Measurements from ENCODE around the gene GLCE. TPM values are rescaled to one million over a fixed set of nuclear protein-coding genes. Genes with fewer than 3 reads are reported as not detected.

The GLCE gene
- total RNA-seq: 10 to 100 TPM; 11.6 to 20.3 (median 16.0) TPM

GRCh38 chr15:69160141-69160993 is at the start of gene GLCE:
GLCE (plus strand) TSS chr15:69160635; CDS start chr15:69255807, 95,172 bp downstream.
- DNase-seq (ENCODE audit: low spot score in 2 of 2): peak; percentile 87 to 92
- Histone ChIP-seq H3K36me3 (no peaks in the 10 kb centered on the region), H3K4me1 (peaks cover 0 to 16% (median 4%) of the 10 kb centered on the region in 4 donors), H3K4me3 (peak within 1 kb of the TSS; percentile 72 to 96 (median 90)), H3K27me3 (no peaks in the 10 kb centered on the region), H3K9me3 (no peaks in the 10 kb centered on the region), H3K27ac (peak within 1 kb of the TSS; percentile 58 to 90 (median 86))
- 1 to 2% methylated on average over 25 to 60 of the region's 76 CpGs for WGBS, 2 donors
- TF ChIP-seq CTCF (IDR thresholded peaks at IDR 0.05) (peak in 1 of 5 experiments; percentile 42), POLR2A (IDR thresholded peaks at IDR 0.05) (peak; percentile 63 to 93), EP300 (IDR thresholded peaks at IDR 0.05) (peak; percentile 14 to 96)

- no peak for TF ChIP-seq CTCF (IDR thresholded peaks at IDR 0.05)
- TF ChIP-seq POLR2A (IDR thresholded peaks at IDR 0.05): no peak
- no peak for TF ChIP-seq EP300 (IDR thresholded peaks at IDR 0.05)
- no peak for DNase-seq (ENCODE audit: low spot score in 2 of 2)
- no peaks in the 10 kb centered on the region for H3K4me1 ChIP-seq
- H3K36me3 ChIP-seq: no peaks in the 10 kb centered on the region
- 62 to 67% methylated on average over 11 of the region's 11 CpGs for WGBS, 2 donors
- no peaks in the 10 kb centered on the region for H3K27me3 ChIP-seq
- no peaks in the 10 kb centered on the region for H3K9me3 ChIP-seq
- no peak overlapping the region for H3K4me3 ChIP-seq
- H3K27ac ChIP-seq: no peak overlapping the region
These were observed 46.0 kb upstream of the GLCE start for GRCh38 chr15:69114331-69114928.

GRCh38 chr15:69115031-69115430 is 45.4 kb upstream of the GLCE start:
- H3K4me3 ChIP-seq: no peak overlapping the region
- H3K27me3 ChIP-seq: no peaks in the 10 kb centered on the region
- TF ChIP-seq CTCF (IDR thresholded peaks at IDR 0.05): no peak
- TF ChIP-seq EP300 (IDR thresholded peaks at IDR 0.05): no peak
- TF ChIP-seq POLR2A (IDR thresholded peaks at IDR 0.05): no peak
- H3K36me3 ChIP-seq: no peaks in the 10 kb centered on the region
- peaks cover 0 to 2% (median 0%) of the 10 kb centered on the region in 4 donors for H3K4me1 ChIP-seq
- H3K9me3 ChIP-seq: no peaks in the 10 kb centered on the region
- 65 to 73% methylated on average over 7 of the region's 7 CpGs for WGBS, 2 donors
- DNase-seq (ENCODE audit: low spot score in 2 of 2): no peak
- no peak overlapping the region for H3K27ac ChIP-seq

DNA sequence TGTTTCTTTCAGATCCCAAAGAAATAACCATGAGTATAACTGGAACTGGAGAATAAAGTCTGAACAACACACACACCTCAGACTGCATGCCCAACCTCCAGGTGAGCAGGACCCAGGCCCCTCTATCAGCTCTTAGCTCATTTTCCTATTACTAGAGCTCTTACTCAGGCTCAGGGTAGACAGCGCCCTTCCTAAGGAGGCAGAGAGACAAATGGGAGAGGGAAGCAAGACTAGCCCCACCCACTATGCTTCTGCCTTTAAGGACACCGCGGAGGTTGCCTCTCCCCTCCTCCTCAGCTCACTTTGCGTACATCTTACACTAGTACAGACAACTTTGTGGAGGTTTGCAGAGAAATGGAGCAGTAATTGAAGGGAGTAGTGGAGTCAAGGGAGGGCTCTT is 44.0 kb upstream of the GLCE start:
- H3K27me3 ChIP-seq: no peaks in the 10 kb centered on the region
- 60 to 62% methylated on average over 4 of the region's 4 CpGs for WGBS, 2 donors
- H3K36me3 ChIP-seq: no peaks in the 10 kb centered on the region
- no peak for TF ChIP-seq EP300 (IDR thresholded peaks at IDR 0.05)
- TF ChIP-seq CTCF (IDR thresholded peaks at IDR 0.05): no peak
- no peak for TF ChIP-seq POLR2A (IDR thresholded peaks at IDR 0.05)
- no peak for DNase-seq (ENCODE audit: low spot score in 2 of 2)
- no peak overlapping the region for H3K4me3 ChIP-seq
- H3K4me1 ChIP-seq: peaks cover 0 to 2% (median 0%) of the 10 kb centered on the region in 4 donors
- H3K27ac ChIP-seq: no peak overlapping the region
- no peaks in the 10 kb centered on the region for H3K9me3 ChIP-seq

DNA sequence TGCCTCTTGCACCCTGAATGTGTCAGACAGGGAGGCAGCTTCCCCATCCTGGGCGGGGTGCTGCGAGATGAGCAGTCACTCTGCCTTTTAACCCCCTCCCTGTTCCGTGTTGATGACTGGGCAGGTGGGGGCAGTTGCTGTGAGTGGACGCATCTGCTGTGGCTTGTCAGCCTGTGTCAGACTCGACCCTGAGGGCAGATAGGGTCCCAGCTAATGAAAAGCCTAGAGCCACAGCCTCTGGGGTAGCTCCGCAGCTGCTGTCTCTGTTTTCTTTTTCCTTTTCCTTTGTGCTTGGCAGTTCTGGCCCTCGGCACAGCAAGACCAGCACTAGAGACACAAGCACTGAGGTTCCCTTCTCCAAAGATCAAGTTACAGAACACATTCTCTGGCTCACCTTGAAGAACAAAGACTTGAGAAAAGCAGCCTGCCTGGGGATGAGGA is 43.0 kb upstream of the GLCE start:
- H3K27ac ChIP-seq: no peak overlapping the region
- no peak for TF ChIP-seq CTCF (IDR thresholded peaks at IDR 0.05)
- TF ChIP-seq POLR2A (IDR thresholded peaks at IDR 0.05): no peak
- TF ChIP-seq EP300 (IDR thresholded peaks at IDR 0.05): no peak
- DNase-seq (ENCODE audit: low spot score in 2 of 2): no peak
- H3K9me3 ChIP-seq: no peaks in the 10 kb centered on the region
- WGBS, 2 donors: 32 to 46% methylated on average over 7 of the region's 7 CpGs
- H3K4me1 ChIP-seq: peaks cover 0 to 2% (median 0%) of the 10 kb centered on the region in 4 donors
- H3K27me3 ChIP-seq: no peaks in the 10 kb centered on the region
- no peaks in the 10 kb centered on the region for H3K36me3 ChIP-seq
- no peak overlapping the region for H3K4me3 ChIP-seq
